Colonic mucosa (tissue), 4 donors: ENCODE data around the gene KCTD3. TPM values are rescaled to one million over a fixed set of nuclear protein-coding genes. Genes with fewer than 3 reads are reported as not detected.

Experiments used
- DNase-seq: peaks from one replicate; pipeline ENCODE4 v3.0.0-alpha.2; 2020
- H3K27ac ChIP-seq: fragments of 200-600 bp; one replicate; pipeline ENCODE4 v1.8.0; 2021
- H3K27me3 ChIP-seq: fragments of 200-600 bp; one replicate; pipeline ENCODE4 v1.8.0; 2021
- H3K36me3 ChIP-seq: fragments of 200-600 bp; one replicate; pipeline ENCODE4 v1.8.0; 2021
- H3K4me1 ChIP-seq: fragments of 200-600 bp; one replicate; pipeline ENCODE4 v1.8.0; 2021; ENCODE audit warnings: mild to moderate bottlenecking
- H3K4me3 ChIP-seq: fragments of 200-600 bp; one replicate; pipeline ENCODE4 v1.8.0; 2021
- H3K9ac ChIP-seq, 2 donors: one replicate each; pipeline ENCODE4 v1.7.0; 2013; ENCODE audit warnings: control low read depth in 2 of 2, low read depth in 2 of 2, low read length in 2 of 2
- H3K9me3 ChIP-seq: fragments of 200-600 bp; one replicate; pipeline ENCODE4 v1.8.0; 2021
- intact Hi-C: fragments of 100-400 bp; cut with DNase I; formaldehyde crosslinking; loops from one replicate; pipeline ENCODE4 v1.14.1; 2022
- total RNA-seq, 2 donors: library from RNA; stranded (reverse); fragmentation: NEBNext Ultra II Directional in 1 of 2; extraction: Animal tissue kit (Norgen Biotek cat#: 25700) in 1 of 2; gene quantifications; one replicate each; pipeline ENCODE4 v1.2.1, GENCODE V29; 2021
- TF ChIP-seq, protein P1 (sequence below): fragments of 200-600 bp; IDR thresholded peaks from one replicate; pipeline ENCODE4 v1.8.0; 2022; ENCODE audit warnings: antibody characterized with exemption, mild to moderate bottlenecking
- donor health status: healthy.
- donor health status: DM: no; HTN: no; CAD: no.
- donor health status: DM: no; HTN: no; CAD: no.

KCTD3 gene
- total RNA-seq, 2 donors from 2014 or later: 33.6 to 50.9 TPM

DNA sequence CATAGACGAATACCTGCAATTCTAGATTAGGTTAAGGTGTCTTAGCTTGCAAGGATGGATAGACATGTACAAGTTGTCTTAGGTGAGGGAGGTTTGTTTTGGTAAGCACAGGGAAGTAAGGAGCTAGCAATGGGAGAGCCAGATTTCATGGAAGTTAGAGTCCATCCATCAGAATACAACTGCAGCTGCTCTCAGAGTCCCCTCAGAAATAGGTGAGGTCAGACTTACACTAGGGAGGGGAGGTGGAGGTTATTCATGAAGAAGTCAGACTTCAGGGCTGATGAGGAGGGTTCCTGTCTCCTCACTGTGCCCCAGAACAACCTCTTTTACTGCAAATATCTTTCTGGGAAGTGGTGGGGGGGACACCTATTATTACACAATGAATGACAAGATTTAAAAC, 85.3 kb downstream of the KCTD3 start:
- TF ChIP-seq, protein P1, sequence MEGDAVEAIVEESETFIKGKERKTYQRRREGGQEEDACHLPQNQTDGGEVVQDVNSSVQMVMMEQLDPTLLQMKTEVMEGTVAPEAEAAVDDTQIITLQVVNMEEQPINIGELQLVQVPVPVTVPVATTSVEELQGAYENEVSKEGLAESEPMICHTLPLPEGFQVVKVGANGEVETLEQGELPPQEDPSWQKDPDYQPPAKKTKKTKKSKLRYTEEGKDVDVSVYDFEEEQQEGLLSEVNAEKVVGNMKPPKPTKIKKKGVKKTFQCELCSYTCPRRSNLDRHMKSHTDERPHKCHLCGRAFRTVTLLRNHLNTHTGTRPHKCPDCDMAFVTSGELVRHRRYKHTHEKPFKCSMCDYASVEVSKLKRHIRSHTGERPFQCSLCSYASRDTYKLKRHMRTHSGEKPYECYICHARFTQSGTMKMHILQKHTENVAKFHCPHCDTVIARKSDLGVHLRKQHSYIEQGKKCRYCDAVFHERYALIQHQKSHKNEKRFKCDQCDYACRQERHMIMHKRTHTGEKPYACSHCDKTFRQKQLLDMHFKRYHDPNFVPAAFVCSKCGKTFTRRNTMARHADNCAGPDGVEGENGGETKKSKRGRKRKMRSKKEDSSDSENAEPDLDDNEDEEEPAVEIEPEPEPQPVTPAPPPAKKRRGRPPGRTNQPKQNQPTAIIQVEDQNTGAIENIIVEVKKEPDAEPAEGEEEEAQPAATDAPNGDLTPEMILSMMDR: no peak
- Histone ChIP-seq H3K4me1 (no peaks in the 10 kb centered on the region), H3K27me3 (no peaks in the 10 kb centered on the region), H3K4me3 (no peak overlapping the region), H3K9me3 (no peaks in the 10 kb centered on the region), H3K36me3 (no peaks in the 10 kb centered on the region), H3K9ac (no peak overlapping the region), H3K27ac (no peak overlapping the region)
- intact Hi-C loops: no loop called here
- DNase-seq: no peak

DNA sequence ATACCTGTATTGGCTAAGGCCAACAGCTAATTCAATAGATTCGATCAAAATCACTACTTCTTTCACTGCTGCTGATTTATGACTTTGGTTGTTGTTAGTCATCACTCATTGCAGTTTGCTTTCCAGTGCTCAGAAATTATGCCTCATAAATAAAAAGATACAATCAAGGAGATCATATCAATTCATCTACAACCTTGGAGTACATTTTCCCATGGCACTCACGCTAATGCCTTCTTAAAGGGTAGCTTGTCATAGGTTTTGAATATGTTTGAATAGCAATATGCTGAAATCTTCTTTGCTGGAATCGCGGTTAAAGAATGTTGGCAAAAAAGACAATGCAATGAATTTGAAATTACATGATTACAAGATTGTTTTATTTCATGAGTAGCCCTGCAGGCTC, 89.9 kb downstream of the KCTD3 start:
- intact Hi-C loops: no loop called here
- H3K27ac ChIP-seq: no peak overlapping the region
- H3K4me1 ChIP-seq: no peaks in the 10 kb centered on the region
- no peaks in the 10 kb centered on the region for H3K27me3 ChIP-seq
- H3K9me3 ChIP-seq: no peaks in the 10 kb centered on the region
- TF ChIP-seq, protein P1: no peak
- H3K36me3 ChIP-seq: no peaks in the 10 kb centered on the region
- no peak for DNase-seq
- no peak overlapping the region for H3K9ac ChIP-seq
- no peak overlapping the region for H3K4me3 ChIP-seq

DNA sequence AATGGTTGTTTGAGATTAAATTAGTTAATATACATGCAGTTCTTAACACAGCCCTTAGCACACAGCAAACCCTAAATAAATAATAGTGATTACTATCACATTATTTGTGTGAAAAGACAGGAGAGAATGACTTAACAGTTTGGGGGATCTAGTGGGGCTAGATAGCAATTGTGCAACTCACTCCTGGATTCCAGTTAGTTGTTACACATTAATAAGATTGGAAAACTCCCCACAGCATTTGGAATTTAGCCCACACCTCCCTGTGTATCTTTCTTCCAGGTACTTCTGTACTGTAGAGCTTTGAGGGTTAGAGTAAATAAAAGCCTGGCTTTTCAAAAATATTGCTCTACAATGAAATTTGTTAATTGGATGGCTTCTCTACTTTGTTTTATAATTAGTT, 93.2 kb downstream of the KCTD3 start:
- H3K36me3 ChIP-seq: no peaks in the 10 kb centered on the region
- no peak overlapping the region for H3K9ac ChIP-seq
- no peaks in the 10 kb centered on the region for H3K27me3 ChIP-seq
- no peak for DNase-seq
- H3K9me3 ChIP-seq: no peaks in the 10 kb centered on the region
- no peak overlapping the region for H3K27ac ChIP-seq
- TF ChIP-seq, protein P1: no peak
- H3K4me3 ChIP-seq: no peak overlapping the region
- no peaks in the 10 kb centered on the region for H3K4me1 ChIP-seq
- intact Hi-C loops: no loop called here

DNA sequence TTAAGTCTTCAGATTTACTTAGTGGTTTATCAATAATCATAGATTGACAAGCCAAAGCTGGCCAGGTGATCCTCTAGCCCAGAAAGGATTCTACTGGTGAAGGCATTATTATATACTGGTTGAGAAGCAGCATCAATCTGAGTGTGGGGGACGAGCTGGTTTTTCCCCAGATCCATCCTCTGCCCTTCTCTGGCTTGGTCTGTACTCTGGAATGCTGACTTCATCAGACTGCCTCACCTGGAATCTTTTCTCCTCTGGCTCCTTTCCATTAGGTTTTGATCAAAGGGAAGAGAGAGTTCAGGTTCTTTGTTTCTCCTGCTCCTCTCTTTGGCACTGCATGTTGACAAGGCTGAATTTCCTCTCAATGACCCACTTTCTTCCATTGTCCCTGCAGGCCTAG, 93.9 kb downstream of the KCTD3 start:
- TF ChIP-seq, protein P1: no peak
- no peak overlapping the region for H3K4me3 ChIP-seq
- no peak for DNase-seq
- H3K9ac ChIP-seq: no peak overlapping the region
- H3K9me3 ChIP-seq: no peaks in the 10 kb centered on the region
- H3K27me3 ChIP-seq: no peaks in the 10 kb centered on the region
- intact Hi-C loops: no loop called here
- H3K36me3 ChIP-seq: no peaks in the 10 kb centered on the region
- no peaks in the 10 kb centered on the region for H3K4me1 ChIP-seq
- H3K27ac ChIP-seq: no peak overlapping the region

DNA sequence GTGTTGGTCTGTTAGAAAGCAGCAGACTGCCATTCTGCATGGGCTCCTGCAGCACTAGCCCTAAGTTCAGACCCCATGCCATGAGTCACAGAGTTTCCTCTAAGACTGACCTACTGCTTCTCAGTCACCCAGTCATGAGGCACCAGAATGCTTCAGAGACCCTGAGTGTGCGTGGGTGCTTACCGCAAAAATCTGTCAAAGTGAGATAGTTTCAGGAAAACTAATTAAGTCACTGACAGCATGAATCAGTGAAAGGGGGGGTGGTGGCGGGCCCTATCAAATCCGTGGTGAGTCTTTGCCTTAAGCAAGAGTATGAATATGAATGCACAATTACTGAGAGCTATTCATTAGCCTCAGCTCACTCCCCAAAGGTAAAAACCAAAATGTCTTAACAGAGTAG, 98.1 kb downstream of the KCTD3 start:
- intact Hi-C loops: no loop called here
- H3K4me1 ChIP-seq: no peaks in the 10 kb centered on the region
- no peak overlapping the region for H3K4me3 ChIP-seq
- TF ChIP-seq, protein P1: no peak
- no peak overlapping the region for H3K27ac ChIP-seq
- H3K9me3 ChIP-seq: no peaks in the 10 kb centered on the region
- no peaks in the 10 kb centered on the region for H3K36me3 ChIP-seq
- no peak for DNase-seq
- no peaks in the 10 kb centered on the region for H3K27me3 ChIP-seq
- H3K9ac ChIP-seq: no peak overlapping the region

DNA sequence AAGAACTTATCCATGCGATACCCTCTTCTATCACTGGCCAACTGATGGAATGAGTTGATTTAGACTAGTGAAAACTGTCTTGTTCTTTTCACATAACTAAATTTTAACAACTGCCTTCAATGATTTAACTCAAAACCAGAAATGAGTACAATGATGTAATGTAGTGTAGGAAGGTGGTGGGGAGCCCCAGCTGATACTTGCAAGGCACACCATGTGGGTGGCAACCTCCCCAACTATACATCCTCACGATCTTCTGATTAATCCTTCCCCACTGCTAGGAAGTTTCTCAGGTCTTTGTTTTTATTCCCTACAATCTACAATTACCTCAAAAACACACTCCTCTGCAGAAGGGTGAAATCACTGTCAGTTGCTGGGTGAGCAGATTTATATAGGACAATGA, 100.7 kb downstream of the KCTD3 start:
- Histone ChIP-seq H3K27ac (no peak overlapping the region), H3K36me3 (no peaks in the 10 kb centered on the region), H3K4me1 (no peaks in the 10 kb centered on the region), H3K27me3 (no peaks in the 10 kb centered on the region), H3K9me3 (no peaks in the 10 kb centered on the region), H3K4me3 (no peak overlapping the region), H3K9ac (no peak overlapping the region)
- TF ChIP-seq, protein P1: no peak
- intact Hi-C loops: no loop called here
- DNase-seq: no peak
